Measurements from ENCODE around the gene TTLL1. TPM values are rescaled to one million over a fixed set of nuclear protein-coding genes. Genes with fewer than 3 reads are reported as not detected.
"Not testable (repeated sequence)": the region's sequence is repeated elsewhere in the genome, so short reads cannot be mapped to it uniquely, and the experiment has no call there.

The TTLL1 gene
- total RNA-seq, 2 experiments from 2014 or later = 8.0 to 8.7 TPM

DNA sequence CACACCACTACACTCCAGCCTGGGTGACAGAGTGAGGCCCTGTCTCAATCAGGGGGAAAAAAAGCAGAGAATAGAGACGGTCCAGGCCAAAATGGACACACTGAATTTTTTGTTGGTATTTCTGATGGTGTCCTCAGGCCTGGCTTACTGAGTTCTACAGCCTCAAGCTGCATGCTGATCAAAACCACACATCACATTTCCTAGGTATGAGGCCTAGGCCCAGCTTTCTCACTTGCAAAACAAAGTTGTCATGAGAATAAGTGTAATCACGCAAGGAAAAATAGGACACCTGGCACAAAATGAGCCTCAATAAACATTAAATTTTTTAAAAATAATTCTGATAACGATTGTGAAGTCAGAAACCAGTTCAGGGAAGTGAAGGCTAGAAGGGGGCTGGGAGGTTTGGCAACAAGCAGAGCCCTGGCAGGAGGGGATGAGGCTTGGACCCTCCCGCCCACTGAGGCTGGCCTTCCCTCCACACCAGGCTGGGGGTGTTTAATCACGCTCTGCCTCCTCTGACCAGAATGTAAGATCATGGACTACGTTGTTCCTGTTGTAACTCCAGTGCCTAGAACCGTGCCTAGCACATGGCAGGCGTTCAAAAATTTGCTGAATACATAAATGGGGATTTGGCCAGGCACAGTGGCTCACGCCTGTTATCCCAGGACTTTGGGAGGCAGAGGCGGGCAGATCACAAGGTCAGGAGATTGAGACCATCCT lies 92.4 kb downstream of the TTLL1 start:
- H3K4me1 Mint-ChIP-seq (ENCODE audit: low read depth) = peaks cover 39% of the 10 kb centered on the region
- ATAC-seq (no peak), DNase-seq (no peak)
- ChIA-PET POLR2A (no interaction called here), CTCF (no interaction called here)
- H3K27ac Mint-ChIP-seq = no peak overlapping the region
- H3K9me3 Mint-ChIP-seq (ENCODE audit: insufficient read depth) = peaks cover 6% of the 10 kb centered on the region
- no peak overlapping the region for H3K4me3 Mint-ChIP-seq
- peaks cover 8% of the 10 kb centered on the region for H3K36me3 Mint-ChIP-seq (ENCODE audit: low read depth)
- H3K27me3 Mint-ChIP-seq (ENCODE audit: low read depth) = no peaks in the 10 kb centered on the region

DNA sequence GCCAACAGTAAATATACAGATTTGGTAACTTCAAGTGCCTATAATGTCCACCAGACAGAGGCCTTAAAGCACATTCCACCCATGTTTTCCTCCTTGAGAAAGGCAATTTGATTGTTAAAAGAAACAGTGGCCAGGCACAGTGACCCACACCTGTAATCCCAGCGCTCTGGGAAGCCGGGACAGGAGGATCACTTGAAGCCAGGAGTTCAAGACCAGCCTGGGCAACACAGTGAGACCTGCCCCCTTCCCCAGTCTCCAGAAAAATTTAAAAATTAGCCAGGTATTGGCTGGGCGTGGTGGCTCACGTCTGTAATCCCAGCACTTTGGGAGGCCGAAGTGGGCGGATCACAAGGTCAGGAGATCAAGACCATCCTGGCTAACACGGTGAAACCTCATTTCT lies 93.5 kb downstream of the TTLL1 start:
- ATAC-seq; H3K9me3 Mint-ChIP-seq (ENCODE audit: insufficient read depth); H3K27me3 Mint-ChIP-seq (ENCODE audit: low read depth); CTCF ChIA-PET; H3K27ac Mint-ChIP-seq; DNase-seq; H3K4me3 Mint-ChIP-seq; POLR2A ChIA-PET; H3K36me3 Mint-ChIP-seq (ENCODE audit: low read depth): not testable (repeated sequence)
- H3K4me1 Mint-ChIP-seq (ENCODE audit: low read depth) = peaks cover 27% of the 10 kb centered on the region

DNA sequence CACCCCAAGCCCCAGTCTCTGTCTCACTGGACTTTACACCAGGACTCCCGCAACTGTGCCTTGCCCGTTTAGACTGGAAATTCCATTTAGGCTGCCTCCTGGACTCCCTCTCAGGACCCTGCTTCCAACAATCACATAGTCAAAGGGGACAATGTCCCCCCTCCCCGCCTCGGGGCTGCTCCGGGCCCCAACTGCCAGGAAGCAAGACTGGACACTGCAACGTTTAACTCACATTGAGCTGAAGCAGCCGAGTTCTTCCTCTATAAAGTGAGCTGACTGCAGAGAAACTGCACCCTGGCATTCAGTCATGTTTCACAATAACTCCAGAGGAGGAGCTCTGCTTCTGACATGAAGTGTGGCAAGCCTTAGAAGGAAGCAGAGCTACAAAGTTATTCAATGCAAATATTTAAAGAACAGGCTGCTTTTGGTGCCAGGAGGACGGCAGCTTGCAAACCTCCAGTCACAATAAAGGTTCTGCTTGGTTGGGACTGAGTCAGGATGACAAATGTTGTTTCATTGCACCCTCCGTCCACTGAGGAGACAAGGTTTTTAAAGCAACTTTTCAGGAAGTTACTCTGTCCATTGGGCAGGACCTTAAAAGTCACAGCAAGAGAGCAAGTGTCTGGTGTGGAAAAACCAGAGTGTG lies 94.2 kb downstream of the TTLL1 start:
- H3K9me3 Mint-ChIP-seq (ENCODE audit: insufficient read depth) = peaks cover 6% of the 10 kb centered on the region
- H3K4me3 Mint-ChIP-seq = no peak overlapping the region
- CTCF ChIA-PET = no interaction called here

GRCh38 chr22:42994276-42994916 lies 94.8 kb downstream of the TTLL1 start:
- ATAC-seq (no peak), DNase-seq (no peak)
- Mint-ChIP-seq H3K27me3 (ENCODE audit: low read depth) (no peaks in the 10 kb centered on the region), H3K27ac (no peak overlapping the region), H3K36me3 (ENCODE audit: low read depth) (peaks cover 8% of the 10 kb centered on the region), H3K9me3 (ENCODE audit: insufficient read depth) (peaks cover 6% of the 10 kb centered on the region), H3K4me1 (ENCODE audit: low read depth) (peaks cover 19% of the 10 kb centered on the region), H3K4me3 (no peak overlapping the region)
- CTCF ChIA-PET = no interaction called here
- POLR2A ChIA-PET = no interaction called here

More for the DNA sequence above, 94.2 kb downstream of the TTLL1 start:
- H3K27me3 Mint-ChIP-seq (ENCODE audit: low read depth) = no peaks in the 10 kb centered on the region
- ATAC-seq (no peak), DNase-seq (no peak)
- POLR2A ChIA-PET = no interaction called here
- peaks cover 21% of the 10 kb centered on the region for H3K4me1 Mint-ChIP-seq (ENCODE audit: low read depth)
- H3K36me3 Mint-ChIP-seq (ENCODE audit: low read depth) = peaks cover 8% of the 10 kb centered on the region
- H3K27ac Mint-ChIP-seq = no peak overlapping the region

- H3K4me1 Mint-ChIP-seq (ENCODE audit: low read depth) = peaks cover 17% of the 10 kb centered on the region
- H3K27ac Mint-ChIP-seq = no peak overlapping the region
- ChIA-PET CTCF (no interaction called here), POLR2A (no interaction called here)
- DNase-seq = no peak
- no peak overlapping the region for H3K4me3 Mint-ChIP-seq
- H3K9me3 Mint-ChIP-seq (ENCODE audit: insufficient read depth) = peaks cover 6% of the 10 kb centered on the region
- H3K36me3 Mint-ChIP-seq (ENCODE audit: low read depth) = peaks cover 8% of the 10 kb centered on the region
- no peak for ATAC-seq
- no peaks in the 10 kb centered on the region for H3K27me3 Mint-ChIP-seq (ENCODE audit: low read depth)
Observed at GRCh38 chr22:42993651-42994275, 95.4 kb downstream of the TTLL1 start.

DNA sequence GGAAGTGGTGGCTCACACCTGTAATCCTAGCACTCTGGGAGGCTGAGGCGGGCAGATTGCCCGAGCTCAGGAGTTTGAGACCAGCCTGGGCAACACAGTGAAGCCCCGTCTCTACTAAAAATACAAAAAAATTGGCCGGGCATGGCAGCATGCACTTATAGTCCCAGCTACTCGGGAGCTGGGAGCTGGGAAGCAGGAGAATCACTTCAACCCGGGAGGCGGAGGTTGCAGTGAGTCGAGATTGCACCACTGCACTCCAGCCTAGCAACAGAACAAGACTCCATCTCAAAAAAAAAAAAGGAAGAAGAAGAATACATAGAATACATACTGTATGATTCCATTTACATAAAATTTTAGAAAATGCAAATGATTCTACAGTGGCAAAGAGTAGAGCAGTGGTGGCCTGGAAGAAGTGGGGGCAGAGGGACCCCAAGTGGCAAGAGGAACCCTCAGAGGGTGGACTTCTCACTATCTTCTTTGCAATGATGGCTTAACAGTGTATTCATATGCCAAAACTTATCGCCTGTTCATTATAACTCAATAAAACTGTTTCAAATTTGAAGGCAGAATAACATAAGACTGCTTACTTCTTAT lies 96.2 kb downstream of the TTLL1 start:
- ATAC-seq = no peak
- ChIA-PET CTCF (no interaction called here), POLR2A (no interaction called here)
- Mint-ChIP-seq H3K4me1 (ENCODE audit: low read depth) (peaks cover 9% of the 10 kb centered on the region), H3K27ac (no peak overlapping the region), H3K36me3 (ENCODE audit: low read depth) (peaks cover 7% of the 10 kb centered on the region), H3K27me3 (ENCODE audit: low read depth) (no peaks in the 10 kb centered on the region), H3K4me3 (no peak overlapping the region), H3K9me3 (ENCODE audit: insufficient read depth) (no peaks in the 10 kb centered on the region)
- DNase-seq = no peak

GRCh38 chr22:42992092-42992491 lies 97.1 kb downstream of the TTLL1 start:
- Mint-ChIP-seq H3K36me3 (ENCODE audit: low read depth) (peaks cover 7% of the 10 kb centered on the region), H3K9me3 (ENCODE audit: insufficient read depth) (no peaks in the 10 kb centered on the region), H3K4me1 (ENCODE audit: low read depth) (peaks cover 4% of the 10 kb centered on the region), H3K27ac (no peak overlapping the region), H3K27me3 (ENCODE audit: low read depth) (no peaks in the 10 kb centered on the region), H3K4me3 (no peak overlapping the region)
- CTCF ChIA-PET = no interaction called here
- POLR2A ChIA-PET = no interaction called here
- DNase-seq (no peak), ATAC-seq (no peak)

GRCh38 chr22:42991010-42991651 lies 98.1 kb downstream of the TTLL1 start:
- DNase-seq = no peak
- Mint-ChIP-seq H3K4me1 (ENCODE audit: low read depth) (no peaks in the 10 kb centered on the region), H3K27me3 (ENCODE audit: low read depth) (no peaks in the 10 kb centered on the region), H3K4me3 (no peak overlapping the region), H3K36me3 (ENCODE audit: low read depth) (peaks cover 7% of the 10 kb centered on the region), H3K9me3 (ENCODE audit: insufficient read depth) (no peaks in the 10 kb centered on the region), H3K27ac (no peak overlapping the region)
- ChIA-PET POLR2A (interaction anchor here (0.5 kb wide), 1 partner anchor 87 kb away, joined by 4 read pairs; no protein-coding TSS in a partner anchor), CTCF (interaction anchor here (0.7 to 1.2 kb wide), 3 partner anchors 43 to 123 kb away, joined by 3 to 4 read pairs (median 3); no protein-coding TSS in a partner anchor)
- ATAC-seq = no peak

DNA sequence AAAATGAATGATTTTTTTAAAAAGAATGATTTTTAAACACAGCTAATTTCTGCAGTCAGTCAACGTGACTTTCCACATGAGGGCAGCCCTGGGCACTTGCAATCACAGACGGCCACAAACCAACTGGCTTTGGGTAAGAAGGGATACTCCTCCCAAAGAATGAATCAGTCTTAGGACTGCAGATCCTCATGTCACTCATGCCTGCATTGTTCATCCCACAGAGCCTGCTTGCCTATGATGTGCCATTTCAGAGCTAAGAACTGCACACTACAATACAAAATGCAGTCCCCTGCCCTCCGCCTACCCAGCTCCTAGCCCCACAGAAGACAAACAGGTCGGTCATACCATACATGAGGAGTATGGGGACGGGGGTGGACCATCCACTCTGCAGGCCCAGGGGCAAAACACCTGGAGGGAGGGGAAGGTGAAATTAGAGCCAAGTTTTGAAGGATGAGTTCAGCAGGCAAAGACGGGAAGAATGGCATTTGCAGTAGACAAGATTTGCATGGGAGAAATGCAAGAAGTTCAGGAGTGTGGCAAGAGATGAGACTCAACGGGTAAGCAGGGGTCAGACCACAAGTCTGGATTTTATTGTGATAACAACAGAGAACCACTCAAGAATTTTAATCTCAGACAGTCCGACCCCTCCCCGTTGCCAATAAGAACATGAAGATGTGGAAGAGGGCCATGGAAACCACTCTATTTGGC lies 98.9 kb downstream of the TTLL1 start:
- no peak overlapping the region for H3K4me3 Mint-ChIP-seq
- no peak overlapping the region for H3K27ac Mint-ChIP-seq
- POLR2A ChIA-PET = no interaction called here
- no peaks in the 10 kb centered on the region for H3K9me3 Mint-ChIP-seq (ENCODE audit: insufficient read depth)
- DNase-seq (no peak), ATAC-seq (no peak)
- H3K36me3 Mint-ChIP-seq (ENCODE audit: low read depth) = peaks cover 7% of the 10 kb centered on the region
- CTCF ChIA-PET = interaction anchor here (0.9 to 1.3 kb wide), 3 partner anchors 11 to 123 kb away, joined by 3 to 4 read pairs (median 3); no protein-coding TSS in a partner anchor
- H3K27me3 Mint-ChIP-seq (ENCODE audit: low read depth) = no peaks in the 10 kb centered on the region
- no peaks in the 10 kb centered on the region for H3K4me1 Mint-ChIP-seq (ENCODE audit: low read depth)
